Sigmoid colon (tissue), 4 donors: Measurements from ENCODE around the gene C19orf38.

Experiments
- EP300 ChIP-seq, 4 donors: sonication (generic); formaldehyde crosslinking; IDR thresholded peaks; one replicate each; pipeline ENCODE4 v1.6.1; 2017; ENCODE audit warnings: antibody characterized with exemption in 4 of 4
- POLR2A ChIP-seq, 2 donors: fragments of 450-650 bp; IDR thresholded peaks; one replicate each; pipeline ENCODE4 v1.6.1; 2016; ENCODE audit warnings: antibody characterized with exemption in 2 of 2, mild to moderate bottlenecking in 2 of 2, moderate library complexity in 2 of 2

- TF ChIP-seq POLR2A (IDR thresholded peaks at IDR 0.05) (no peak), EP300 (IDR thresholded peaks at IDR 0.05) (no peak)
These were observed 2.4 kb downstream of the C19orf38 start for GRCh38 chr19:10850631-10851030.
